GOT3 (cell line): ENCODE measurements around the gene GP1BB.
"Not testable (repeated sequence)": the region's sequence is repeated elsewhere in the genome, so short reads cannot be mapped to it uniquely, and the experiment has no call there.

Source experiments
- DNase-seq: peaks from one replicate; lab custom pipeline; 2025; ENCODE audit warnings: mixed read lengths; lab: John Stamatoyannopoulos, UW

The GP1BB gene

GRCh38 chr22:19723232-19723982, at the start of gene GP1BB:
Gene GP1BB (plus strand): TSS chr22:19723539. CDS start chr22:19723570, 31 bp downstream.
- DNase-seq = no peak

- DNase-seq = no peak
Measured at GRCh38 chr22:19673660-19674059, 49.7 kb upstream of the GP1BB start.

- no peak for DNase-seq
Measured at GRCh38 chr22:19674129-19674928, 49.0 kb upstream of the GP1BB start.

GRCh38 chr22:19674929-19675253, 48.4 kb upstream of the GP1BB start:
- DNase-seq = no peak

GRCh38 chr22:19675428-19675827, 47.9 kb upstream of the GP1BB start:
- DNase-seq = no peak

DNA sequence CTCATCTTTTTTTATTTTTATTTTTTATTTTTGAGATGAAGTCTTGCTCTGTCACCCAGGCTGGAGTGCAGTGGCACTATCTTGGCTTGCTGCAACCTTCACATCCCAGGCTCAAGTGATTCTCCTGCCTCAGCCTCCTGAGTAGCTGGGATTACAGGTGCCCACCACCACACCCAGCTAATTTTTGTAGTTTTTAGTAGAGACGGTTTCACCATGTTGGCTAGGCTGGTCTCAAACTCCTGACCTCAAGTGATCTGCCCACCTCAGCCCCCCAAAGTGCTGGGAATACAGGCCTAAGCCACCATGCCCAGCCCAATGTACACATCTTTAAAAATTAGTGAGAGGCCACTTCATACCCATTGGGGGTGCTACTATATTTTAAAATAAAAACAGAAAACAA, 46.9 kb upstream of the GP1BB start:
- not testable (repeated sequence) for DNase-seq

GRCh38 chr22:19678949-19679521, 44.3 kb upstream of the GP1BB start:
- DNase-seq = no peak

GRCh38 chr22:19679522-19680101, 43.7 kb upstream of the GP1BB start:
- DNase-seq = no peak

DNA sequence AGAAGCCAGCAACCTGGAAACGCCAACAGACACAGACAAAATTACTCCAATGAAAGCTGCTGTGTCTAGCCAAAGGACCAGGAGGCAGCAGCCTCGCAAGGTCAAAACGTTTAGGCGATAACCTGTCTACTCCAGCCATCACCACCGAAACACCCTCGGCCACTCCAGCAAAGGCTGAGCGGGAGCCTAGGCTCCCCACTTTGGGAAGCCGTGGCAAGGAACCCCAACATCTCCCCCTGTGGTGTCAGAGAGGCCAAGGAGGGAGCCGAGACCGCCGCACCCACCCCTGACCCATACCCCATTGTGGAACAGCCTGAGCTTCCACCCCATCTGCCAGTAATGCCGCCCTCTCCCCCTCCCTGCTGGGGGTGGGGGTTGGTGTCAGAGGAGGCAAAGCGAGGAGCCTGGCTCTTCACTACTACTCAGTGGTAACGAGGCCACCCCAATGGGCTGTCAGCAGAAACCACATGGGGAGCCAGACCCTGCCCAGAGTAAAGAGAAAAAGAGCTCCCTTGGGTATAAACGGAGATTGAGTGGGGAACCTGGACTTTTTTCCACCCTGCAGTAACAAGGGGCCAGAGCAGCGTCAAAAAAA, 43.0 kb upstream of the GP1BB start:
- no peak for DNase-seq

GRCh38 chr22:19680911-19681862, 42.2 kb upstream of the GP1BB start:
- no peak for DNase-seq

DNA sequence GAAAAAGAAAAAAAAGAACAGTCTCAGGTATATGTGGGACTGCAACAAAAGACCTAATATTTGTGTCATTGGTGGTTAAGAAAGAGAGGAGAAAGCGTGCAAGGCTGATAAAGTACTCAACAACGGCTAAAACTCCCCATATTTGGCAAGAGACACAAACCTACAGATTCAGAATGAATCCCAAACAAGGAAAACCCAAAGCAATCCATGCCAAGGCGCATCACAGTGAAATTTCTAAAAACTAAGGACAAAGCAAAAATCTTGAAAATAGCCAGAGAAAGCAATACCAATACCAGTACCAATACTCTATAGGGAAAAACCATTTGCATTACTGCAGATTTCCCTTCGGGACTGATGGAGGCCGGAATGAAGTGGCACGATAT, 41.5 kb upstream of the GP1BB start:
- no peak for DNase-seq

DNA sequence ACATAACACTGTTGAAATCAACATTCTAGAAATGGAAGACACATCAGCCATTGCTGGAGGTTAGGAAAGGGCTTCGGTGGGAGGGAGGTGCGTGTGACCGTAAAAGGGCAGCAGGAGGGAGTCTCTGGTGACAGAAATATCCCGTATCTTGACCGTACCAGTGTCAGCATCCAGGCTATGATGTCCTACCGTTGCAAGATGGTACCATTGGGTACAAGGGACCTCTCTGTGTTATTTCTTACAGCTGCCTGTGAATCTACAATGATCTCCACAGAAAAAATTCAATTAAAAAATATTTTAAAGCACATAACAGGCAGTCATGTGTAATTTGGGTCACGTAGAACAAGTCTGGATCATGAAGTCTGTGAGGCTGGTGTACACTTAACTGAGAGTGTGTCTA, 36.4 kb upstream of the GP1BB start:
- no peak for DNase-seq

- no peak for DNase-seq
Measured at GRCh38 chr22:19687561-19688300, 35.6 kb upstream of the GP1BB start.

DNA sequence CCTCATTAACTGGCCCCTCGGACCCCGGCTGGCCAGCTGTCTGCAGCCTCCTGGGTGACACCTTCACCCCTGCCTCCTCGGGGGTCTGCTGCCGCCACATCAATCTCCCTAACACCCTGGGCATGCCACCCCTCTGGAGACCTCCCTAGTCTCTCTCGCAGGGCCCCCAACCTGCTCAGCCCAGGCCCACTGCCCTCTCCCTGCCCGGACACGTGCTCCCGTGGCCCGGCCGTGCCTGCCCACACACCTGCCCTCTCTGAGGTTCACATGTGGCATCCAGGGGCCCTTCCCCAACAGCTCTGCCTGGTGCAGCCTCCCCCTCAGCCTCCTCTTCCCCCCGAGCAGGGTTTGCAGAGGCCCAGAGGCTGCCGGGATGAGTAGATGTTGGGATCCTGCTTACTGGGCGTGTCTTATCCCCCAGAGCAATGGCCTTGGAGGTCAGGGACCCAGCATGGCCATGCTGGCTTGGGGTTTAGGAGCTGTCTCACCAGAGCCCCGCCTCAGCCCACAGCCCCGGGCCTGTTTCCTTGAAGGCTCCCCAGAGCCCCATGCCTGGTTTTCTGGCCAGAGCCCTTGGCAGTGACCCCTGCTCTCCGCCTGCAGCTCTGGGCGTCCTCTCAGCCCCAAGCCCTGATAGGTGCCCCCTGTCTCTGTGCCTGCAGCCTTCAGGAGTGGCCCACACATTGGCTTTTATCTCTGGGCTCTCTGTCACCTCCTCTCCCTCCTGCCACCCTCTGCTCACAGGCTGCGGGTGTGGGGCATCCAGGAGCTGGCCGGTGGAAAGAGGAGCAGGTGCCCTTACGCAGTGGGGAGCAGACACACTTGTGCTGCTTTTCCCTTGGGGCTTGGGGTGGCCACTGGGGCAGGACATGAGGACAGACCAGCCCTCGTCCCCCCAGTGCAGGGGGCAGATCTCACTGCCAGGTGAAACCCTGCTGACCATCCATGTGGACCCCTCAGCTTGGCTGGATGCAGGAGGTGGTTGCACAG, 34.7 kb upstream of the GP1BB start:
- no peak for DNase-seq

DNA sequence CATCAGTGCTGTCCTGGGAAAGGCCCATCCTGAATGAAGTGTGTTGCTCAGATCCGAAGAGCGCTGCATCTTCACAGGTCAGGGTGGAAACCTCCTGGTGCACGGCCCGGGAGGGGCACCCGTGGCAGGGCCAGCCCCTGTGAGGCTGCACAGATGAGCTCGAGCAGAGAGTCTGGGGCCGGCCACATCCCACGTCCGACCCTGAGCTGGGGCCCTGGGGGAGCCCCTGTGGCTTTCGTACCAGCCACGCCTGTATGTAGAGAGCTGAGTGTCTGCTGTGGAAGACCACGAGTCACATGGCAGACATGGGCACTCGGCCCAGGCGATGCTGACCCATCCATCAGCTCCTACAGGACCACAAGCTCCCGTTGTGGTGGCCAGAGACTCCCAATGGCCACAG, 33.9 kb upstream of the GP1BB start:
- DNase-seq = no peak

DNA sequence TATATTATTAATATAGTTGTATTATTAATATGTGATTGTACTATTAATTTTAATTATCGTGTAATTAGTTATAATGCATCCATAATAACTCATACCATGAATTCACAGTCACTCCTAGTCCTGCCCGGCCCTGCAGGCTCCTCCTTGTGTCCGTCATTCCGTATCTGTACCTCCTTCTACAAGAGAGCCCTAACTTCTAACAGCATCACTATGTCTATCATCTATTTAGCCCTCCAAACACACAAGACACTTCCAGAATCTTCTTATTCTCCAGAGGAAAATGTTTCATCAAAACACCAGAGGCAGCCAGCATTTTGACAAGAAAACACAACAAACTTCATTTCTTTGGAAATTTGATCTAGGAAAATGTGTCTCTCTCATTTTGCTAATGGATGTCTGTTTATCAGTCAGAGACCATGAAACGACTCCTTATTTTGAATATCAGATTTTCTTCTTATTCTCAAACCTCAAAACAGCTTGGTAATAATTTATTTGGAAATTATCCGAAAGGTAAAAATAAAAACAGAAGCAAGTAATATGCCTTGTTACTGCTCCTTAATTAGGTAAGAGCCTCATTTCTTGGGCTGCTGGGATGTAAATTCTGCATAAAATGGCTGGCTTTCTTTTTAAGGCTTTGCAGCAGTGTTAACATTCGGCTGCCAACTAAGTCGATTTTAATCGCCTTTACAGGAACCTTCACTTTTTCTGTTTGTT, 32.2 kb upstream of the GP1BB start:
- DNase-seq = no peak

DNA sequence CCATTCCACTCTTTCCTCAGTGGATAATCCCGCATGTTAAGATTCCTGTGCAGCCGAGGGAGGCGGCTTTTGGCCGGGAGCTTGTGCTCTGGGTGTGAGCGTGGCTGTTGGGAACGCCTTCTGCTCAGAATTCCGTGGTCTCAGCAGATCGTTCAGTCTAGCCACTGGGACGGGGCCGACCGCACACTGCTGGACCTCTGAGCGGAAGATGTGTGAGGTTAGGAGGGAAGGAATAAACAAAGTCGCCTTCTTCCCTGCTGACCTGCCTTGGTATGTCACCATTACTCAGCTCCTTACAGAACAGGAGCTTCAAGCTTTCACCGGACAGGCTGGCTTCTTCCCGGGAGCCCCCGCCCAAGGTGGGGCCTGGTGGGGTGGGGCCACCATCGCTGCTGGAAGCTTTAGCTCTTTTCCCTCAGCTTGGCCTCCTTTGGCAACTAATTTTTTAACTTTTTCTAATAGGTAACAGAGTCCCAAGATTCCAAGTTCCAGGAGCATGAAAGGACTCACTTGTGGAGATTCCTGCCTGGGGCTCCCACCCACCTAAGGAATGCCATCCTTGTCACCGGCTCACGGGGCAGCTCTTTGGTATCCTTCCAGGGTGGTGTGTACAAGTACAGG, 31.5 kb upstream of the GP1BB start:
- DNase-seq = no peak

DNA sequence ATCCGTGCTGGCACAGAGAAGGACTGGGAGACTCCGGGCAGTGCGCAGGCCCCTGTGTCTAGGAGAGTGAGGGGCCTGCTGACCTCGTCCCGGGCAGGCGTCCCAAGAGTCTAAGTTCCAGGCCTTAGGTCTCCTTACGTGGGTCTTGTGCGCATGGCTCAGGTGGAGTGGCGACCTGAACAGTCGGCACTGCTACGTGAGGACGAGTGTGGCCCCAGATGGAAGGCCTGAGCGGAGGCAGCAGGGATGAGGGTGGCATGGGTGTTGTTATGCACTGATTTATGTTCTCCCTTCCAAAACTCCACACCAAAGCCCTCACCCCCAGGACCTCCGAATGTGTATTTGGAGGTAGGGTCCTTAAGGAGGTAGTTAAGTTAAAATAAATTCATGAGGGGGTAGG, 29.8 kb upstream of the GP1BB start:
- no peak for DNase-seq
